ENCODE results near the gene FKTN.

DNA sequence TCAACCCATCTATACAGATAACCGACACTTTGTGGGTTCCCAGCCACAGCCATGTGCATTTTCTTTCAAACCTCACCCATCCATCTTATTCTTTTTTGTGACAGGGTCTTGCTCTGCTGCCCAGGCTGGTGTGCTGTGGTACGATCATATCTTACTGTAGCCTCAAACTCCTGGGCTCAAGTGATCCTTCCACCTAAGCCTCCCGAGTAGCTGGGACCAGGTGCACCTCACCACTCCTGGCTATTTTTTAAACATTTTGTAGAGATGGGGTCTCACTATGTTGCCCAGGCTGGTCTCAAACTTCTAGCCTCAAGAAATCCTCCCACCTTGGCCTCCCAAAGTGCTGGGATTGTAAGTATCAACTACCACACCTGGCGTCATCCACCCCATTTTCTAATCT, 129.0 kb downstream of the FKTN start:
- no peak for TF ChIP-seq YY1 (IDR thresholded peaks at IDR 0.05; ENCODE audit: low read depth)
- no peak for TF ChIP-seq REST (IDR thresholded peaks at IDR 0.05; ENCODE audit: low read depth, low read length)
- TF ChIP-seq CHD2 (IDR thresholded peaks at IDR 0.05; ENCODE audit: low read length, partially characterized antibody) = no peak
- TF ChIP-seq, protein P1, sequence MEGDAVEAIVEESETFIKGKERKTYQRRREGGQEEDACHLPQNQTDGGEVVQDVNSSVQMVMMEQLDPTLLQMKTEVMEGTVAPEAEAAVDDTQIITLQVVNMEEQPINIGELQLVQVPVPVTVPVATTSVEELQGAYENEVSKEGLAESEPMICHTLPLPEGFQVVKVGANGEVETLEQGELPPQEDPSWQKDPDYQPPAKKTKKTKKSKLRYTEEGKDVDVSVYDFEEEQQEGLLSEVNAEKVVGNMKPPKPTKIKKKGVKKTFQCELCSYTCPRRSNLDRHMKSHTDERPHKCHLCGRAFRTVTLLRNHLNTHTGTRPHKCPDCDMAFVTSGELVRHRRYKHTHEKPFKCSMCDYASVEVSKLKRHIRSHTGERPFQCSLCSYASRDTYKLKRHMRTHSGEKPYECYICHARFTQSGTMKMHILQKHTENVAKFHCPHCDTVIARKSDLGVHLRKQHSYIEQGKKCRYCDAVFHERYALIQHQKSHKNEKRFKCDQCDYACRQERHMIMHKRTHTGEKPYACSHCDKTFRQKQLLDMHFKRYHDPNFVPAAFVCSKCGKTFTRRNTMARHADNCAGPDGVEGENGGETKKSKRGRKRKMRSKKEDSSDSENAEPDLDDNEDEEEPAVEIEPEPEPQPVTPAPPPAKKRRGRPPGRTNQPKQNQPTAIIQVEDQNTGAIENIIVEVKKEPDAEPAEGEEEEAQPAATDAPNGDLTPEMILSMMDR (IDR thresholded peaks at IDR 0.05) = no peak
- TF ChIP-seq ZBTB33 (IDR thresholded peaks at IDR 0.05; ENCODE audit: borderline replicate concordance, low read depth) = no peak
- TF ChIP-seq MEF2A (IDR thresholded peaks at IDR 0.05; ENCODE audit: borderline replicate concordance, low read depth) = no peak
- TF ChIP-seq RFX5 (IDR thresholded peaks at IDR 0.05; ENCODE audit: low read length) = no peak
- no peak for TF ChIP-seq RAD21 (IDR thresholded peaks at IDR 0.05; ENCODE audit: low read length)
- no peak for TF ChIP-seq MXI1 (IDR thresholded peaks at IDR 0.05; ENCODE audit: low read depth, low read length)
- no peak for TF ChIP-seq EP300 (IDR thresholded peaks at IDR 0.05; ENCODE audit: borderline replicate concordance in 1 of 2, low read depth in 1 of 2, low read length in 1 of 2)
